WTC11 (cell line): ENCODE results near the gene MAP3K3. TPM values are rescaled to one million over a fixed set of nuclear protein-coding genes. Genes with fewer than 3 reads are reported as not detected.

ENCODE experiments used
- ATAC-seq: fragments of 200-7000 bp; cut with Tn5 transposase; 2 replicates; pipeline ENCODE4 v1.10.0; 2021; ENCODE audit warnings: mild to moderate bottlenecking, moderate library complexity
- CTCF ChIA-PET: fragments of 300-600 bp; sonication (Branson Sonifier 250); formaldehyde crosslinking; loops from one replicate; lab custom pipeline; 2021; ENCODE audit warnings: antibody characterized with exemption; lab: Charles Lee
- POLR2A ChIA-PET: fragments of 350-600 bp; sonication (Branson Sonifier 250); formaldehyde crosslinking; loops from one replicate; lab custom pipeline; 2021; ENCODE audit warnings: antibody characterized with exemption; lab: Charles Lee
- DNase-seq: peaks from one replicate; pipeline ENCODE4 v3.0.0; 2021; ENCODE audit warnings: low spot score
- H3K27ac Mint-ChIP-seq: 2 replicates; pipeline ENCODE4 v1.8.0; 2021; ENCODE audit warnings: mixed read lengths
- H3K27me3 Mint-ChIP-seq: 2 replicates; pipeline ENCODE4 v1.8.0; 2021; ENCODE audit warnings: low read depth, mild to moderate bottlenecking, moderate library complexity, mixed read lengths
- H3K36me3 Mint-ChIP-seq: 2 replicates; pipeline ENCODE4 v1.8.0; 2021; ENCODE audit warnings: mixed read lengths
- H3K4me1 Mint-ChIP-seq: 2 replicates; pipeline ENCODE4 v1.8.0; 2022; ENCODE audit warnings: mixed read lengths
- H3K4me3 Mint-ChIP-seq: 2 replicates; pipeline ENCODE4 v1.8.0; 2021; ENCODE audit warnings: mild to moderate bottlenecking, moderate library complexity, mixed read lengths
- H3K9me3 Mint-ChIP-seq: 2 replicates; pipeline ENCODE4 v1.8.0; 2021; ENCODE audit warnings: mixed read lengths
- CBFB ChIP-seq: sonication (generic); formaldehyde crosslinking; IDR thresholded peaks from 2 replicates; pipeline ENCODE4 v1.8.1; 2022; ENCODE audit warnings: mild to moderate bottlenecking, low read depth, missing genetic modification reagents
- CTCF ChIP-seq: fragments of 200-600 bp; IDR thresholded peaks from 2 replicates; pipeline ENCODE4 v1.8.0; 2022; ENCODE audit warnings: antibody characterized with exemption
- E2F1 ChIP-seq: sonication (generic); formaldehyde crosslinking; IDR thresholded peaks from 2 replicates; pipeline ENCODE4 v1.8.0; 2022; ENCODE audit warnings: mild to moderate bottlenecking, missing genetic modification reagents
- FOXJ3 ChIP-seq: sonication (generic); formaldehyde crosslinking; IDR thresholded peaks from 2 replicates; pipeline ENCODE4 v1.9.0; 2021; ENCODE audit warnings: missing genetic modification reagents, mild to moderate bottlenecking, borderline replicate concordance
- FOXP4 ChIP-seq: sonication (generic); formaldehyde crosslinking; IDR thresholded peaks from 2 replicates; pipeline ENCODE4 v1.8.0; 2022; ENCODE audit warnings: mild to moderate bottlenecking, missing genetic modification reagents
- GTF2I ChIP-seq: fragments of 250-450 bp; sonication (Bioruptor Pico); conservative IDR thresholded peaks from 2 replicates; pipeline ENCODE4 v1.4.0; 2021; ENCODE audit warnings: mild to moderate bottlenecking
- JAZF1 ChIP-seq: fragments of 250-450 bp; sonication (Bioruptor Pico); IDR thresholded peaks from 2 replicates; pipeline ENCODE4 v1.9.0; 2021; ENCODE audit warnings: moderate library complexity, mild to moderate bottlenecking, inconsistent platforms
- NR3C1 ChIP-seq: sonication (generic); formaldehyde crosslinking; conservative IDR thresholded peaks from 2 replicates; pipeline ENCODE4 v1.8.1; 2023; ENCODE audit warnings: low read depth, mild to moderate bottlenecking, missing genetic modification reagents
- OVOL2 ChIP-seq: fragments of 250-450 bp; sonication (Bioruptor Pico); IDR thresholded peaks from 2 replicates; pipeline ENCODE4 v1.9.0; 2021; ENCODE audit warnings: mild to moderate bottlenecking, borderline replicate concordance
- PRDM15 ChIP-seq: sonication (generic); formaldehyde crosslinking; IDR thresholded peaks from 2 replicates; pipeline ENCODE4 v1.8.0; 2022; ENCODE audit warnings: missing genetic modification reagents
- PREB ChIP-seq: sonication (generic); formaldehyde crosslinking; IDR thresholded peaks from 2 replicates; pipeline ENCODE4 v1.8.1; 2022; ENCODE audit warnings: mild to moderate bottlenecking, missing genetic modification reagents, moderate library complexity, borderline replicate concordance
- SMAD3 ChIP-seq: sonication (generic); formaldehyde crosslinking; IDR thresholded peaks from 2 replicates; pipeline ENCODE4 v1.8.0; 2022; ENCODE audit warnings: missing genetic modification reagents, mild to moderate bottlenecking, borderline replicate concordance
- TEAD1 ChIP-seq: sonication (generic); formaldehyde crosslinking; IDR thresholded peaks from 2 replicates; pipeline ENCODE4 v1.8.0; 2022; ENCODE audit warnings: mild to moderate bottlenecking, missing genetic modification reagents
- USF1 ChIP-seq: sonication (generic); formaldehyde crosslinking; IDR thresholded peaks from 2 replicates; pipeline ENCODE4 v1.8.0; 2022; ENCODE audit warnings: mild to moderate bottlenecking, missing genetic modification reagents
- ZBTB43 ChIP-seq: sonication (generic); formaldehyde crosslinking; IDR thresholded peaks from 2 replicates; pipeline ENCODE4 v1.8.1; 2023; ENCODE audit warnings: mild to moderate bottlenecking, missing genetic modification reagents
- ZNF219 ChIP-seq: sonication (generic); formaldehyde crosslinking; IDR thresholded peaks from 2 replicates; pipeline ENCODE4 v1.8.0; 2023; ENCODE audit warnings: missing genetic modification reagents, mild to moderate bottlenecking, borderline replicate concordance
- ZNF396 ChIP-seq: fragments of 250-450 bp; sonication (Bioruptor Pico); IDR thresholded peaks from 2 replicates; pipeline ENCODE4 v1.8.0; 2021; ENCODE audit warnings: mild to moderate bottlenecking, moderate library complexity, borderline replicate concordance
- ZNF512 ChIP-seq: sonication (generic); formaldehyde crosslinking; IDR thresholded peaks from 2 replicates; pipeline ENCODE4 v1.8.1; 2022; ENCODE audit warnings: missing genetic modification reagents, borderline replicate concordance
- total RNA-seq: library from RNA; stranded (reverse); gene quantifications from 3 replicates; pipeline ENCODE4 v1.2.3, GENCODE V29; 2021

MAP3K3 gene
- total RNA-seq, 1 experiment from 2014 or later = 25.7 TPM

GRCh38 chr17:63714550-63715277, 92.5 kb downstream of the MAP3K3 start:
- H3K4me3 Mint-ChIP-seq = no peak overlapping the region
- no peak for DNase-seq
- no peak overlapping the region for H3K27ac Mint-ChIP-seq
- no peaks in the 10 kb centered on the region for H3K27me3 Mint-ChIP-seq
- ChIA-PET POLR2A (no interaction called here), CTCF (interaction anchor here (0.9 to 1.0 kb wide), 2 partner anchors 36 to 289 kb away, joined by 3 read pairs; no protein-coding TSS in a partner anchor)
- no peaks in the 10 kb centered on the region for H3K9me3 Mint-ChIP-seq
- H3K4me1 Mint-ChIP-seq = no peaks in the 10 kb centered on the region
- peaks cover 20% of the 10 kb centered on the region for H3K36me3 Mint-ChIP-seq
- TF ChIP-seq ZNF396 (CRISPR knock-in tag) (no peak), PREB (CRISPR knock-in tag) (no peak), SMAD3 (CRISPR knock-in tag) (no peak), GTF2I (no peak), CBFB (CRISPR knock-in tag) (no peak), OVOL2 (CRISPR knock-in tag) (no peak), CTCF (no peak), ZNF512 (CRISPR knock-in tag) (no peak), E2F1 (CRISPR knock-in tag) (no peak), NR3C1 (CRISPR knock-in tag) (no peak)
- no peak for ATAC-seq

- ATAC-seq (no peak), DNase-seq (no peak)
- Mint-ChIP-seq H3K36me3 (peaks cover 10% of the 10 kb centered on the region), H3K27me3 (no peaks in the 10 kb centered on the region), H3K9me3 (no peaks in the 10 kb centered on the region), H3K4me1 (no peaks in the 10 kb centered on the region), H3K27ac (peak overlapping the region; percentile 73; the same call in 1 of the 2 replicates), H3K4me3 (no peak overlapping the region)
- ChIA-PET POLR2A (interaction anchor here (0.7 kb wide), 1 partner anchor 1061 kb away, joined by 4 read pairs; no protein-coding TSS in a partner anchor), CTCF (interaction anchor here (0.7 kb wide), 1 partner anchor 239 kb away, joined by 5 read pairs; no protein-coding TSS in a partner anchor)
- TF ChIP-seq ZBTB43 (CRISPR knock-in tag) (no peak), SMAD3 (CRISPR knock-in tag) (no peak), FOXJ3 (CRISPR knock-in tag) (no peak), JAZF1 (no peak), USF1 (CRISPR knock-in tag) (no peak), PRDM15 (CRISPR knock-in tag) (no peak), TEAD1 (CRISPR knock-in tag) (no peak), FOXP4 (CRISPR knock-in tag) (no peak), ZNF219 (CRISPR knock-in tag) (no peak)
Measured at GRCh38 chr17:63716426-63716825, 94.2 kb downstream of the MAP3K3 start.
